ENCODE data around the gene DMKN. TPM values are rescaled to one million over a fixed set of nuclear protein-coding genes. Genes with fewer than 3 reads are reported as not detected.

DMKN gene
- total and polyA plus RNA-seq, 5 donors from 2014 or later = 0.74 to 1.6 (median 1.0) TPM; not detected in 2

DNA sequence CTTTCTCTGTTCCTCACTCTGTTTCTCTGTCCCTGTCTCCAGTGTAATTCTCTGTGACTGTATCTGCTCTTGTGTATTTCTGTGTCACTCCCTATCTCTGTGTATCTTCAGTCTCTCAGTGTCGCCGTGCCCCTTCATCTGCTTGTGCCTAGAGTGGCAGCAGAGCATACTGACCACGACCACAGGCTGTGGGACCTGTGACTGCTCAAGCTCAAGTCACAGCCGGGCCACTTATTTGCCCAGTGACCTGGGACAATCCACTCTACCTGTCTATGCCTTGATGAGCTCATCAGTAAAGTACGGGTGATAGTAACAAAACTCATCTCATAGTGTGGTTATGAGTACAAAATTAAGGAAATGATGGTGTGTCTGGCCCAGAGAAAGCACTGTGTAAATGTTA lies 40.6 kb upstream of the DMKN start:
- peaks cover 0 to 1% (median 0%) of the 10 kb centered on the region in 7 donors for H3K9me3 Mint-ChIP-seq
- peaks cover 4% of the 10 kb centered on the region for H3K36me3 Mint-ChIP-seq
- no peaks in the 10 kb centered on the region for H3K9me3 ChIP-seq (ENCODE audit: control insufficient read depth in 2 of 2, low read length in 2 of 2)
- no peak overlapping the region for H3K4me3 Mint-ChIP-seq
- H3K4me1 ChIP-seq (ENCODE audit: control insufficient read depth, insufficient read depth, low read length, poor library complexity, severe bottlenecking) = peaks cover 15% of the 10 kb centered on the region
- no peak for ATAC-seq (ENCODE audit: low read depth in 2 of 2)
- DNase-seq = no peak
- H3K4me1 Mint-ChIP-seq = peaks cover 4 to 19% (median 5%) of the 10 kb centered on the region in 4 donors
- H3K27ac ChIP-seq (ENCODE audit: insufficient read depth, low read length, poor library complexity, severe bottlenecking) = no peak overlapping the region
- no peak overlapping the region for H3K4me3 ChIP-seq (ENCODE audit: low read depth, low read length)
- H3K27me3 Mint-ChIP-seq = no peaks in the 10 kb centered on the region
- H3K27me3 ChIP-seq (ENCODE audit: control insufficient read depth, insufficient read depth, low read length) = no peaks in the 10 kb centered on the region
- peak overlapping the region in 2 of 3 donors; percentile 17 to 27 for H3K27ac Mint-ChIP-seq
- peaks cover 2% of the 10 kb centered on the region for H3K36me3 ChIP-seq (ENCODE audit: control insufficient read depth, insufficient read depth, low read length)

DNA sequence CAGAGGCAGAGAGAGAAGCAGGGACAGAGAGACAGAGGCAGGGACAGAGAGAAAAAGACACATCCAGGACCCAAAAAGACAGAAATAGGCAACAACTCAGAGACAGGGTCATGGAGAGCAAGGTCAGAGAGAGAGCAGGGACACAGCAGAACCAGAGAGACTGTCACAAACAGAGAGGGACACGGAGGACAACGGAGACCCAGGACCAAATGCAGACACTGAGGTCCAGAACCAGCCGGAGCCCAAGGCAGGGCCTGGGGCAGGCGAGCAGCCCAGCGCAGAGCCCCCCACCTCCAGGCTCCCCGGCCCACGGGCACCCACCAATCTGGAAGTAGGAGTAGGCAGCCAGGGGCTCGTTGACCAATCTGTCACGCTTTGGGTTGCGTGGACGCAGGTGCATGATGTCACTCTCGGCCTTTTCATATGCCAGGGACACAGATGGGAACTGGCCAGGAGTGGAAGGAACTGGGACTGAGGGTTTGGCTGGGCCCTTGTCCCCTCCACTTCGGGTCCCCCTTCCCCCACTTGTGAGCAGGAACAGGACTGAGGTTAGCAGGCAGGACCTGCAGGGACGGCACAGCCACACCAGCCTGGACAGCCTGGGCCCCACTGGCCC lies 40.0 kb upstream of the DMKN start:
- H3K9me3 Mint-ChIP-seq = peaks cover 0 to 1% (median 0%) of the 10 kb centered on the region in 7 donors
- H3K27me3 Mint-ChIP-seq = no peaks in the 10 kb centered on the region
- Histone ChIP-seq H3K36me3 (ENCODE audit: control insufficient read depth, insufficient read depth, low read length) (peaks cover 2% of the 10 kb centered on the region), H3K9me3 (ENCODE audit: control insufficient read depth in 2 of 2, low read length in 2 of 2) (no peaks in the 10 kb centered on the region), H3K27ac (ENCODE audit: insufficient read depth, low read length, poor library complexity, severe bottlenecking) (no peak overlapping the region), H3K4me3 (ENCODE audit: low read depth, low read length) (no peak overlapping the region), H3K27me3 (ENCODE audit: control insufficient read depth, insufficient read depth, low read length) (no peaks in the 10 kb centered on the region), H3K4me1 (ENCODE audit: control insufficient read depth, insufficient read depth, low read length, poor library complexity, severe bottlenecking) (peaks cover 10% of the 10 kb centered on the region)
- ATAC-seq (ENCODE audit: low read depth in 2 of 2) (no peak), DNase-seq (no peak)
- H3K4me3 Mint-ChIP-seq = no peak overlapping the region
- H3K4me1 Mint-ChIP-seq = peaks cover 6 to 21% (median 9%) of the 10 kb centered on the region in 4 donors
- peaks cover 5% of the 10 kb centered on the region for H3K36me3 Mint-ChIP-seq
- H3K27ac Mint-ChIP-seq = no peak overlapping the region

DNA sequence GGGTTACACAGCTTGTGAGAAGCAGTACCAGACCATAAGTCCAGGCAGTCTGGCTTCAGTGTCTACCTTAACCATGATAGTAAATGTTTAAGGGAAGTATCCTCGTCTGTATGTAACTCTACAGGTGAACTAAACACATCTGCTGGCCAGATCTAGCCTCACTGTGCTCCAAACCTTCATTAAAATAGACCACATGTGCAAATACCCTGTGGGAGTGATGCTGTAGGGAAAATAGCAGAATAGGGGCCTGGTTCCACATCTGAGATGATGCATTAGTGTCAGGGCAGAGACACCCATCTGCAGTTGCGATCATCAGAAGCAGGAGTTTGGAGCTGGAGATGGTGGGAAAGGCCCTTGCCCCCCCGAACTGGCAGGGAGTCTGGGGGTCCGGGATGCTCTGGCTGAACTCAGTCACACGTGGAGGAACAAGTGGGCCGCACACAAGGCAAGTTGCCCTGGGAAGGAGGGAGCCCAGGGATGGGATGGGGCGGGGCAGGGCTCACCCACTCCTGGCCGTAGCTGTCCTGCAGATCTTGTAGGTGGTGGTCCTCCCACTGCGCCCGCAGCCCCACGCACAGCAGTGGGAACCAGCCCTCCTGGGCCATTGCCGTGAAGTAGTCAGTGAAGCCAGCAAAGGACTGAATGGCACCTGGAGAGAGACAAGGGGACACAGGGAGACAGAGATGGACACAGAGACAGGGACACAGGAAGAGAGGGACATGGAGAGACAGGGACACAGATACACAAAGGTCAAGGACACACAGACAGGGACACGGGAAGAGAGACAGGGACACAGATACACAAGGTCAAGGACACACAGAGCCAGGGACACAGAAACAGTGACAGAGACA lies 39.3 kb upstream of the DMKN start:
- no peak overlapping the region for H3K27ac ChIP-seq (ENCODE audit: insufficient read depth, low read length, poor library complexity, severe bottlenecking)
- peaks cover 2% of the 10 kb centered on the region for H3K4me1 ChIP-seq (ENCODE audit: control insufficient read depth, insufficient read depth, low read length, poor library complexity, severe bottlenecking)
- H3K27me3 ChIP-seq (ENCODE audit: control insufficient read depth, insufficient read depth, low read length) = no peaks in the 10 kb centered on the region
- peaks cover 2% of the 10 kb centered on the region for H3K36me3 ChIP-seq (ENCODE audit: control insufficient read depth, insufficient read depth, low read length)
- no peak overlapping the region for H3K4me3 ChIP-seq (ENCODE audit: low read depth, low read length)
- no peaks in the 10 kb centered on the region for H3K27me3 Mint-ChIP-seq
- DNase-seq (no peak), ATAC-seq (ENCODE audit: low read depth in 2 of 2) (no peak)
- H3K4me1 Mint-ChIP-seq = peaks cover 6 to 22% (median 9%) of the 10 kb centered on the region in 4 donors
- no peak overlapping the region for H3K27ac Mint-ChIP-seq
- peaks cover 0 to 1% (median 0%) of the 10 kb centered on the region in 7 donors for H3K9me3 Mint-ChIP-seq
- no peaks in the 10 kb centered on the region for H3K9me3 ChIP-seq (ENCODE audit: control insufficient read depth in 2 of 2, low read length in 2 of 2)
- peaks cover 5% of the 10 kb centered on the region for H3K36me3 Mint-ChIP-seq
- H3K4me3 Mint-ChIP-seq = no peak overlapping the region

DNA sequence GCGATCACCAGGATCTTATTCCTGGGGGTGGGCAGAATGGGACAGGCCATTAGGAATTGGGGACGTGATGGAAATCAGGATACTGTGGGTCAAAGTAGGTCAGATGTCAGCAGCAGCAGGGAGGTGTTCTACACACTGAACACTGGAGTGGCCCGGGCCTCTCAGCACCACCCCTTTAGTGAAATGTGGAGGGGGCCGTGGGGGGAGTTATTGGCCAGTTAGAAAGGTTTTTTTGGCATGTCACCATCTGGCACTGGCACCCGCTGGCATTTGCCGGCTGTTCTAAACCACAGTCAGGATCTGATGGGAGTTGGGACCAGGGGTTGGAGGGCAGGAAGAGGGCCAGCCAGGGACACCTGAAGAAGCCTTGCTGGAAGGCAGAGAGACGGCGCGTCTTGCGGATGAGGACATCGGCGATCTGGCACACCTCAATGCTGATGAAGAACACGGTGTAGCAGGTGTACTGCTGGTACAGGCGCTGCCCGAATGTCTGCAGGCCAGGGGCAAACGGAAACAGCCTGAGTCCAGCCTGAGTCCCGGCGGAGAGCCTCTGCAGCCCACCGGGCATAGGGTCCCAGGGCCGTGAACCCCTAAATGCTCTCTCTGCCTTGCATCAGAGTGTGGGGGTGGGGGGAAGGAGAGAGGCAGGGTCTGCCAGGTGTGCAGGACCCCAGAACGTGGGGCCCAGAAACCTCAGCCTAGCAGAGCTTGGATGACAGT lies 37.8 kb upstream of the DMKN start:
- Histone ChIP-seq H3K4me1 (ENCODE audit: control insufficient read depth, insufficient read depth, low read length, poor library complexity, severe bottlenecking) (peaks cover 9% of the 10 kb centered on the region), H3K27me3 (ENCODE audit: control insufficient read depth, insufficient read depth, low read length) (no peaks in the 10 kb centered on the region), H3K36me3 (ENCODE audit: control insufficient read depth, insufficient read depth, low read length) (peaks cover 2% of the 10 kb centered on the region), H3K27ac (ENCODE audit: insufficient read depth, low read length, poor library complexity, severe bottlenecking) (no peak overlapping the region), H3K4me3 (ENCODE audit: low read depth, low read length) (no peak overlapping the region), H3K9me3 (ENCODE audit: control insufficient read depth in 2 of 2, low read length in 2 of 2) (no peaks in the 10 kb centered on the region)
- peaks cover 0 to 1% (median 0%) of the 10 kb centered on the region in 7 donors for H3K9me3 Mint-ChIP-seq
- H3K4me1 Mint-ChIP-seq = peaks cover 6 to 29% (median 16%) of the 10 kb centered on the region in 4 donors
- no peaks in the 10 kb centered on the region for H3K27me3 Mint-ChIP-seq
- H3K4me3 Mint-ChIP-seq = no peak overlapping the region
- no peak overlapping the region for H3K27ac Mint-ChIP-seq
- DNase-seq = no peak
- peaks cover 5% of the 10 kb centered on the region for H3K36me3 Mint-ChIP-seq
- no peak for ATAC-seq (ENCODE audit: low read depth in 2 of 2)

DNA sequence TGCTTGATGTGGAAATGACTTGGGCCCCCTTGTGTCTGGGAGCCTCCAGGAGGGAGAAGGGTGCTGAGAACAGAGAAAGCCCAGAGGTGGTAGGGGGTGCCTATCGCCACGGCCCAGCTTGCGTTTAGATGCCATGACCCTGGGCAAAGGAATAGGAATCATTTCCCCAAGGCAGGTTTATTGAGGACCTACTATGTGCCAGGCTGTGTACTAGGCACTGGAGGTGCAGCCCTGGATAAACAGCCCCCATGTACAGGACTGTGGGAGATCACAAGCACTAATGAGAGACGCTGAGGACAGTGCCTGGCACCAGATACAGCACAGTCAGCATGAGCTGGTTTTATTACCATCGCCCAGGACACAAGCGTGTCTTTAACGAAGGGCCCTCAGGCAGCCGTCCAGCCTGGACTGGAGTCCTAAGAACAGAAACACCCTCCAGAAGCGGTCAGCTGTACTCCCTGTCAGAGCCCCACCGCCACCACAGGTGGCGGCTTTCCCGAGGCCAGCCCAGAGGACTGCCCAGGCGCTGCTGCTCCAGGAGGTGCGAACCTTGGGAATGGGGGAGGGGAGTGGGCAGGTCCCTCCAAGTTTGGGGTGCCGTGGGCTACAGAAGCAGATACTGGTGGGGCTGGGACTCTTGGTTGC lies 36.6 kb upstream of the DMKN start:
- ATAC-seq (ENCODE audit: low read depth in 2 of 2) (no peak), DNase-seq (no peak)
- Histone ChIP-seq H3K4me3 (ENCODE audit: low read depth, low read length) (no peak overlapping the region), H3K27ac (ENCODE audit: insufficient read depth, low read length, poor library complexity, severe bottlenecking) (no peak overlapping the region), H3K27me3 (ENCODE audit: control insufficient read depth, insufficient read depth, low read length) (no peaks in the 10 kb centered on the region), H3K36me3 (ENCODE audit: control insufficient read depth, insufficient read depth, low read length) (peaks cover 2% of the 10 kb centered on the region), H3K9me3 (ENCODE audit: control insufficient read depth in 2 of 2, low read length in 2 of 2) (no peaks in the 10 kb centered on the region), H3K4me1 (ENCODE audit: control insufficient read depth, insufficient read depth, low read length, poor library complexity, severe bottlenecking) (peaks cover 20% of the 10 kb centered on the region)
- no peaks in the 10 kb centered on the region for H3K27me3 Mint-ChIP-seq
- no peak overlapping the region for H3K27ac Mint-ChIP-seq
- peaks cover 6 to 29% (median 18%) of the 10 kb centered on the region in 4 donors for H3K4me1 Mint-ChIP-seq
- peaks cover 5% of the 10 kb centered on the region for H3K36me3 Mint-ChIP-seq
- peaks cover 0 to 1% (median 0%) of the 10 kb centered on the region in 7 donors for H3K9me3 Mint-ChIP-seq
- H3K4me3 Mint-ChIP-seq = no peak overlapping the region

DNA sequence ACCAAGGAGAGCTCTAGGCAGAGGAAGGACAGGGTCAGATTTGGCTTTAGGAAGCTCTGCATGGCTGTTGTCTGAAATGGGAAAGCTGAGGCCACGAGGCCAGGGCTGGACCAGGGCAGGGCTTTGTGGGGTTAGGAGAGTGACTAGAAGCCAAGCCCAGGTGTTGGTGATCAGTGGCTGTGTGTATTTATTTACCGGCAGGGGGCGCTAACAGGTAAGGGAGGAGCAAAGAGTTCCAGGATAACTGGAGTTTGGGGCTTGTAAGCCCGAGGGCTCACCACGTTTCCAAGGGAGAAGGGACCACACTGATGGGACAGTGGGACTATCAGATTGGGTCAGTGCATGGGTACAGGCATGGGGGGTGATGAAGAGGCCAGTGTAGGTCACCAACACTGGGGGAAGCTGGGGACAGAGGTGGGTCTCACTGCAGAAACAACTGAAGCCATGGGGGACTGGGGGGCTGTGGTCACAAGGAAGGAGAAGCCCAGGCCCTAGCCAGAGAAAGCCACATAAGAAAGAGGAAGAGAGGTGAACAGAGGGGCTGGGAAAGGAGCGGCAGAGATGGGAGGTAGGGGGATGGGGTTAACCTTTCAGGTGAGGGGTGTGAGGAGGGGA lies 35.8 kb upstream of the DMKN start:
- Histone ChIP-seq H3K27me3 (ENCODE audit: control insufficient read depth, insufficient read depth, low read length) (no peaks in the 10 kb centered on the region), H3K36me3 (ENCODE audit: control insufficient read depth, insufficient read depth, low read length) (peaks cover 2% of the 10 kb centered on the region), H3K27ac (ENCODE audit: insufficient read depth, low read length, poor library complexity, severe bottlenecking) (no peak overlapping the region), H3K4me3 (ENCODE audit: low read depth, low read length) (no peak overlapping the region), H3K9me3 (ENCODE audit: control insufficient read depth in 2 of 2, low read length in 2 of 2) (no peaks in the 10 kb centered on the region), H3K4me1 (ENCODE audit: control insufficient read depth, insufficient read depth, low read length, poor library complexity, severe bottlenecking) (peaks cover 27% of the 10 kb centered on the region)
- Mint-ChIP-seq H3K36me3 (peaks cover 5% of the 10 kb centered on the region), H3K9me3 (peaks cover 0 to 1% (median 0%) of the 10 kb centered on the region in 7 donors), H3K4me3 (peak overlapping the region; percentile 57 to 87 (median 72)), H3K27ac (peak overlapping the region in 1 of 3 donors; percentile 52), H3K27me3 (no peaks in the 10 kb centered on the region), H3K4me1 (peaks cover 6 to 36% (median 21%) of the 10 kb centered on the region in 4 donors)
- DNase-seq (peak; percentile 47 to 74 (median 63)), ATAC-seq (ENCODE audit: low read depth in 2 of 2) (peak in 1 of 2 donors; percentile 17)

DNA sequence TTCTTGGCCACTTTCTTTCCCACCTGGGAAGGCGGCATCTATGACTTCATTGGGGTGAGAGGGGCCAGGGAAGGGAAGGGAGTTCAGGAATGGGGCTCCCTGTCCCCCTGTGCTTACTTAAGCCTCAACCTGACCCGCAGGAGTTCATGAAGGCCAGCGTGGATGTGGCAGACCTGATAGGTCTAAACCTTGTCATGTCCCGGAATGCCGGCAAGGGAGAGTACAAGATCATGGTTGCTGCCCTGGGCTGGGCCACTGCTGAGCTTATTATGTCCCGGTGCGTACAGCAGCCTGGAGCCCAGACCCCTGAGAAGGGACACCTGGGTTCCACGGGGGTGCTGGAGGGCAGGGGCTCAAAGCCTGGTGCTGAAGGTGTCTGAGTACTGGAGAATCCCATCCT lies 33.1 kb upstream of the DMKN start:
- peak overlapping the region; percentile 78 for H3K27ac ChIP-seq (ENCODE audit: insufficient read depth, low read length, poor library complexity, severe bottlenecking)
- no peaks in the 10 kb centered on the region for H3K27me3 ChIP-seq (ENCODE audit: control insufficient read depth, insufficient read depth, low read length)
- no peaks in the 10 kb centered on the region for H3K9me3 ChIP-seq (ENCODE audit: control insufficient read depth in 2 of 2, low read length in 2 of 2)
- peak overlapping the region; percentile 78 for H3K4me3 ChIP-seq (ENCODE audit: low read depth, low read length)
- DNase-seq (no peak), ATAC-seq (ENCODE audit: low read depth in 2 of 2) (no peak)
- H3K36me3 ChIP-seq (ENCODE audit: control insufficient read depth, insufficient read depth, low read length) = peaks cover 2% of the 10 kb centered on the region
- Mint-ChIP-seq H3K4me1 (peaks cover 6 to 40% (median 21%) of the 10 kb centered on the region in 4 donors), H3K27me3 (no peaks in the 10 kb centered on the region), H3K27ac (peak overlapping the region in 2 of 3 donors; percentile 55 to 90), H3K4me3 (peak overlapping the region; percentile 91 to 95 (median 93)), H3K36me3 (peaks cover 5% of the 10 kb centered on the region), H3K9me3 (no peaks in the 10 kb centered on the region)
- peaks cover 27% of the 10 kb centered on the region for H3K4me1 ChIP-seq (ENCODE audit: control insufficient read depth, insufficient read depth, low read length, poor library complexity, severe bottlenecking)
